Sigmoid colon (tissue), 7 donors: ENCODE results near the gene PPIL3. TPM values are rescaled to one million over a fixed set of nuclear protein-coding genes. Genes with fewer than 3 reads are reported as not detected.

Experiments used
- DNase-seq: peaks from one replicate; pipeline ENCODE4 v3.0.0-alpha.2; 2019
- H3K27ac ChIP-seq, 4 donors: fragments of 200-600 bp; sonication (generic); one replicate each; pipeline ENCODE4 v1.5.1; 2016 to 2019; ENCODE audit warnings: mild to moderate bottlenecking in 1 of 4
- H3K27me3 ChIP-seq, 3 donors: fragments of 200-600 bp; sonication (generic); one replicate each; pipeline ENCODE4 v1.5.1; 2019; ENCODE audit warnings: mild to moderate bottlenecking in 1 of 3
- H3K36me3 ChIP-seq, 4 donors: fragments of 200-600 bp; sonication (generic); one replicate each; pipeline ENCODE4 v1.5.1; 2016 to 2019
- H3K4me1 ChIP-seq, 4 donors: fragments of 200-600 bp; sonication (generic); one replicate each; pipeline ENCODE4 v1.5.1; 2017 to 2019
- H3K4me3 ChIP-seq, 4 donors: fragments of 200-600 bp; sonication (generic); one replicate each; pipeline ENCODE4 v1.5.1; 2017 to 2019; ENCODE audit warnings: mild to moderate bottlenecking in 2 of 4, moderate library complexity in 1 of 4
- H3K9me3 ChIP-seq, 4 donors: fragments of 200-600 bp in 3 of 4; sonication (generic) in 3 of 4; one replicate each; pipeline versions ENCODE4 v1.5.1 to v1.6.1; 2013 to 2019
- EP300 ChIP-seq, 4 donors: sonication (generic); formaldehyde crosslinking; IDR thresholded peaks; one replicate each; pipeline ENCODE4 v1.6.1; 2017; ENCODE audit warnings: antibody characterized with exemption in 4 of 4
- POLR2A ChIP-seq, 2 donors: fragments of 450-650 bp; IDR thresholded peaks; one replicate each; pipeline ENCODE4 v1.6.1; 2016; ENCODE audit warnings: antibody characterized with exemption in 2 of 2, mild to moderate bottlenecking in 2 of 2, moderate library complexity in 2 of 2
- POLR2AphosphoS5 ChIP-seq, 4 donors: sonication (generic); formaldehyde crosslinking; IDR thresholded peaks; one replicate each; pipeline ENCODE4 v1.6.1; 2017; ENCODE audit warnings: antibody characterized with exemption in 4 of 4
- WGBS, 2 donors: extraction: QIAGEN DNeasy Blood & Tissue Kit; methylation state at CpG; one replicate each; pipeline ENCODE4 v1.1.7; 2013; 5-methylcytosine and 5-hydroxymethylcytosine counted together
- intact Hi-C: fragments of 100-400 bp; cut with DNase I; formaldehyde crosslinking; loops from one replicate; pipeline ENCODE4 v1.15.1; 2023
- polyA plus RNA-seq, 3 donors: library from polyadenylated mRNA; stranded (reverse); fragments of 200-250 nt; gene quantifications; one replicate each; pipeline ENCODE4 v1.2.3, GENCODE V29; 2013
- total RNA-seq, 4 donors: library from RNA; depleted of rRNA; stranded (reverse); fragments of >200 nt; gene quantifications; one replicate each; pipeline ENCODE4 v1.1.0, GENCODE V29; 2016
- TF ChIP-seq, protein P1 (sequence below), 4 experiments: fragments of 450-650 bp in 3 of 4; fragments of 200-600 bp in 1 of 4; IDR thresholded peaks; one replicate each; pipeline ENCODE4 v1.5.1; 2016 to 2019; ENCODE audit warnings: antibody characterized with exemption in 4 of 4, mild to moderate bottlenecking in 3 of 4, moderate library complexity in 2 of 4
- donor health status: healthy with polysubstance abuse.
- donor health status: Bipolar disorder and iron deficiency.
- donor health status: healthy.

Gene PPIL3
- total RNA-seq (100 to 1,000 TPM in 1 of 4 donors, 10 to 100 TPM in 3; 11.8 to 116 (median 22.2) TPM), polyA plus RNA-seq (10 to 100 TPM; 13.5 to 36.0 (median 30.3) TPM)

DNA sequence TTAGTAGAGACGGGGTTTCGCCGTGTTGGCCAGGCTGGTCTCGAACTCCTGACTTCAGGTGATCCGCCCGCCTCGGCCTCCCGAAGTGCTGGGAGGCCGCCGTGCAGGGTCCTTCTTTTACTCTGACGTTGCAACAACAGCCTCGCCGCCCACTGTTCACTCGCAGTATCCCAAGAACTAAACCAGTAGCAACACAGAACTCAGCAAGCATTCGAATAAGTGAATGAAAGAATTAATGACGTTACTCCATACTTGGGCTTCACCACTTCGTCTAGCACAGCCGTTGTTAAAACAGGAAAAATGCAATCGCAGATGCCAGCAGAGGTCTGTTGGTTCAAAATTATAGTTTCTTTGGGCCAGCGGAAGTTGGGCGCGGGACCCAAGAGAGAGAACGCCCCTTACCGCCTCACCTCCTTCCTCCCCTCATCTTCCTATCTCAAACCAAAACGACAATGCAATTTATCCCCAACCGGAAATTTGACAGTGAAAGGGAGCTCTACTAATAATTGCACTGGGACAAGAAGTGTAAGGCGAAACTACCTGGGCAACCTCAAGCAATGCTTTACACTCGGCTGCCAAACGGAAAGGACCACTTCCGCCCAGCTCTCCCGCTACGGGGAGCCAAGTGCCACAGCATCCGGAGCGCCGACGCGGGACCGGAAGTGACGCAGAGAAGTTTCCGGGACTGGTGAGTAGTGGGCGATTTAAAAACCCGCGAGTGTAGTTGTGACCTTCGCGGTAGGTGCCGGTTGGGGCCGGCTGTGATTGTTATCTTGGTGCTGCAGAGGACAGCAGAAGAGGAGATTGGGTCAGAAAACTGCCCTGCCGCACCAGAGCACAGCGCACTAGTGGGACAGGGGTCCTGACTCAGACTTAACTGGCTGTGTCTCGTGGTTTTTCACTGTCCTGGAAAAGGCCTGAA lies at the start of gene PPIL3, which contains the start of gene NIF3L1:
Gene PPIL3, minus strand, starts transcription at position 374 of the 922 bp plus-strand sequence. CDS start 1,462 bp downstream, outside the sequence.
Gene NIF3L1, plus strand, starts transcription at position 668 of the 922 bp plus-strand sequence. CDS start 2,573 bp downstream, outside the sequence.
- TF ChIP-seq EP300 (IDR thresholded peaks at IDR 0.05) (peak in 2 of 4 donors; percentile 19 to 35), POLR2AphosphoS5 (IDR thresholded peaks at IDR 0.05) (peak; percentile 39 to 84 (median 82)), POLR2A (IDR thresholded peaks at IDR 0.05) (peak in 1 of 2 donors; percentile 49)
- TF ChIP-seq, protein P1, sequence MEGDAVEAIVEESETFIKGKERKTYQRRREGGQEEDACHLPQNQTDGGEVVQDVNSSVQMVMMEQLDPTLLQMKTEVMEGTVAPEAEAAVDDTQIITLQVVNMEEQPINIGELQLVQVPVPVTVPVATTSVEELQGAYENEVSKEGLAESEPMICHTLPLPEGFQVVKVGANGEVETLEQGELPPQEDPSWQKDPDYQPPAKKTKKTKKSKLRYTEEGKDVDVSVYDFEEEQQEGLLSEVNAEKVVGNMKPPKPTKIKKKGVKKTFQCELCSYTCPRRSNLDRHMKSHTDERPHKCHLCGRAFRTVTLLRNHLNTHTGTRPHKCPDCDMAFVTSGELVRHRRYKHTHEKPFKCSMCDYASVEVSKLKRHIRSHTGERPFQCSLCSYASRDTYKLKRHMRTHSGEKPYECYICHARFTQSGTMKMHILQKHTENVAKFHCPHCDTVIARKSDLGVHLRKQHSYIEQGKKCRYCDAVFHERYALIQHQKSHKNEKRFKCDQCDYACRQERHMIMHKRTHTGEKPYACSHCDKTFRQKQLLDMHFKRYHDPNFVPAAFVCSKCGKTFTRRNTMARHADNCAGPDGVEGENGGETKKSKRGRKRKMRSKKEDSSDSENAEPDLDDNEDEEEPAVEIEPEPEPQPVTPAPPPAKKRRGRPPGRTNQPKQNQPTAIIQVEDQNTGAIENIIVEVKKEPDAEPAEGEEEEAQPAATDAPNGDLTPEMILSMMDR (IDR thresholded peaks at IDR 0.05) = no peak
- no peaks in the 10 kb centered on the region for H3K27me3 ChIP-seq
- intact Hi-C loops = loop anchor here (1.0 to 5.0 kb wide), 3 partner anchors 25 to 183 kb away; partner anchors contain the start of genes CLK1, HYCC2 and NDUFB3
- H3K9me3 ChIP-seq = no peaks in the 10 kb centered on the region
- peak within 1 kb of the TSS; percentile 93 to 96 (median 94) for H3K27ac ChIP-seq
- peak within 1 kb of the TSS; percentile 62 to 76 (median 73) for H3K4me3 ChIP-seq
- H3K4me1 ChIP-seq = peaks cover 0 to 33% (median 20%) of the 10 kb centered on the region in 4 donors
- DNase-seq = peak; percentile 98
- peaks cover 0 to 18% (median 3%) of the 10 kb centered on the region in 4 donors for H3K36me3 ChIP-seq
- 0% methylated on average over 50 of the region's 50 CpGs for WGBS, 2 donors

DNA sequence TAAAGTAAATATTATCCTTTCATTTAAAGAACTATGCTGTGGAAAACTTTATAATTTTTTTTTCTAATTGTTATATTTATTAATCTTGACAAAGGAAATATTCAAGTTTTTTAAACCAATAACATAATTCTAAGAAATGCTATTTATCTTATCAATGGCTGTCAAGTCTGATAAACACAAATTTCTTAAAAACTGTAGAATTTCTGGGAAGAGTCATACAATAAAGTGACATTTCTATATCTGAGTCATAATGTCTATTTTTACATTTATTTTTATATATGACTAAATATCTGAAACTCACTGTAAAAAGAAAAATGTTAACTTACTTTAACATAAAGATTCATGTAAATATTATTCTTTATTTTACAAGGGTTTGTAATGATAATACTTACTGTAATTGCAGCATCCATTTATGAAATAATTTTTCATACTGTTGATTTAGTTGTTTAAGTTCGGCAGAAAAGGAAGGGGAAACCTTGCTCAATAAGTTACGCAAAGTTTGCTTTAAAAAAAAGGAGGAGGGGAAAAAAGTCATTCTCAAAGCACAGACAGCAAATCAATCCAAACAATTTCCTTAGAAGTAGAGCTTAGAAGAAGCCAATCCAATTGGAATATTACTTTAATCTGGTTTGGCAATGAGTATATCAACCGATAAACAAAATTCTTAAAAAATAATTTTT lies 42.2 kb upstream of the PPIL3 start:
- no peaks in the 10 kb centered on the region for H3K9me3 ChIP-seq
- H3K4me3 ChIP-seq = no peak overlapping the region
- DNase-seq = no peak
- TF ChIP-seq POLR2A (IDR thresholded peaks at IDR 0.05) = no peak
- no peak for TF ChIP-seq EP300 (IDR thresholded peaks at IDR 0.05)
- no peak for TF ChIP-seq POLR2AphosphoS5 (IDR thresholded peaks at IDR 0.05)
- TF ChIP-seq, protein P1 (IDR thresholded peaks at IDR 0.05) = no peak
- H3K27me3 ChIP-seq = no peaks in the 10 kb centered on the region
- H3K27ac ChIP-seq = no peak overlapping the region
- intact Hi-C loops = no loop called here
- H3K36me3 ChIP-seq = peaks cover 0 to 89% (median 9%) of the 10 kb centered on the region in 4 donors
- H3K4me1 ChIP-seq = no peaks in the 10 kb centered on the region
- WGBS, 2 donors = 74 to 82% methylated on average over 3 of the region's 3 CpGs

DNA sequence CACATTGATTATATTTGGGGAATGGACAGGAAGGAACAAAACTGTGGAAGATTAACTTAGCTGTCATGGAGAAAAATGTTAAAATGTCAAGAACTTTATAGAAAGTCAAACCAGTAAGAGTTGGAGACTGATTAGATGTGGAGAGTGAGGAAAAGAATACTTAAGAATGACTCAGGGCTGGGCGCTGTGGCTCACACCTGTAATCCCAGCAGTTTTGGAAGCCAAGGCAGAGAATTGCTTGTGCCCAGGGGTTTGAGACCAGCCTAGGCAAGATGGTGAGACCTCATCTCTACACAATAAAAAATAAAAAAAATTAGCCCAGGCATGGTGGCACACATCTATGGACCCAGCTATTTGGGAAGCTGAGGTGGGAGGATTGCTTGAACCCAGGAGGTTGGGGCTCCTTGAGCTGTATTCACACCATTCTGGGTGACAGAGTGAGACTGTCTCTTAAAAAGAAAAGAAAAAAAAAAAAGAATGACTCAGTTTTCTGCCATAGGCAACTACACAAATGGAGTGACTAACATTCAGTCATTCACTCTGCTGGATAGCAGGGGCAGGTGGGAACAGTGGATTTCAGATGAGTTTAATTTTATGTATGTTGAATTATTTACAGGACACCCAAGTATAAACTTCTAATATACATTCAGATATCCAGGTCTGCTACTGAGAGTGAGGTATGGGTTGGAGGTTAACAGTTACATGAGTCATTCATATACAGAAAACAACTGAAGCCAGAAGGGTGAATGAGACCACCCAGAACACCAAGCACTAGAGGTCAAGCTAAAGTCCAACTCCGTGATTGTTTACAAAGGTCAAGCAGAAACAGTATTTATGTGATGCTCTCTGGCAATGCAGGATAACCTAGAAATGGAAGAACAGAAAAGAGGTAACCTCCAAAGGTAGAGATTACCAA lies 40.7 kb upstream of the PPIL3 start:
- Histone ChIP-seq H3K4me3 (no peak overlapping the region), H3K27me3 (no peaks in the 10 kb centered on the region), H3K9me3 (no peaks in the 10 kb centered on the region), H3K36me3 (peaks cover 0 to 89% (median 12%) of the 10 kb centered on the region in 4 donors), H3K4me1 (no peaks in the 10 kb centered on the region), H3K27ac (no peak overlapping the region)
- DNase-seq = no peak
- intact Hi-C loops = no loop called here
- no peak for TF ChIP-seq POLR2AphosphoS5 (IDR thresholded peaks at IDR 0.05)
- TF ChIP-seq EP300 (IDR thresholded peaks at IDR 0.05) = no peak
- TF ChIP-seq, protein P1 (IDR thresholded peaks at IDR 0.05) = no peak
- no peak for TF ChIP-seq POLR2A (IDR thresholded peaks at IDR 0.05)
- WGBS, 2 donors = 89% methylated on average over 2 of the region's 2 CpGs

DNA sequence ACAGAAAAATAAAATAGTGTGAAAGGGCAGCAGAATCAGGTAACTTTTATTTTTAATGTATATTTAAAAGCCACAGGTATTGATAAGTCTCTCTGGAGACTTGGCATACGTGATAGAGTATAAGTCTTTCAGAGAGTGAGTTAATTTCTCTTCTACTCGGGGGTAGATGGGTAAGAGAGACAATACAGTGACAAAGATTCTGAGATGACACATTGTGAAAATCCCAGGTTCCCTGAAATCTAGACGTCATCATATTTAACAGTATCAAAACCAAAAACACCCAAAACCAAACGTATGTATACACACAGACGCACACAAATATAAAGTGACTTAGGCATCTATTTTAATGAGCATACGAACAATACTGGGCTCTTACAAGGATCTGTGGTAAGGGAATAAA lies 33.6 kb upstream of the PPIL3 start:
- Histone ChIP-seq H3K36me3 (peaks cover 5 to 95% (median 35%) of the 10 kb centered on the region in 4 donors), H3K27me3 (no peaks in the 10 kb centered on the region), H3K4me1 (no peaks in the 10 kb centered on the region), H3K9me3 (no peaks in the 10 kb centered on the region), H3K4me3 (no peak overlapping the region), H3K27ac (no peak overlapping the region)
- WGBS, 2 donors = 84 to 87% methylated on average over 6 of the region's 6 CpGs
- no peak for DNase-seq
- no peak for TF ChIP-seq POLR2A (IDR thresholded peaks at IDR 0.05)
- no peak for TF ChIP-seq POLR2AphosphoS5 (IDR thresholded peaks at IDR 0.05)
- no peak for TF ChIP-seq EP300 (IDR thresholded peaks at IDR 0.05)
- TF ChIP-seq, protein P1 (IDR thresholded peaks at IDR 0.05) = no peak
- intact Hi-C loops = no loop called here
